SK-N-MC (cell line): ENCODE measurements around the gene POLR2C.

ENCODE experiments used
- DNase-seq: peaks from one replicate; pipeline ENCODE4 v3.0.0-alpha.2; 2011; ENCODE audit warnings: low read depth, low spot score
- H3K27ac ChIP-seq: fragments of 200-600 bp; sonication (generic); 2 replicates; pipeline ENCODE4 v1.5.1; 2016; ENCODE audit warnings: mixed run types
- H3K36me3 ChIP-seq: fragments of 200-600 bp; sonication (generic); 2 replicates; pipeline ENCODE4 v1.6.1; 2017; ENCODE audit warnings: antibody characterized with exemption, low read length, mixed read lengths; ENCODE audit not compliant: insufficient read depth
- H3K4me3 ChIP-seq: fragments of 200-600 bp; sonication (generic); 2 replicates; pipeline ENCODE4 v1.5.1; 2016
- H3K9ac ChIP-seq: fragments of 200-600 bp; sonication (generic); 2 replicates; pipeline ENCODE4 v1.8.0; 2017; ENCODE audit warnings: mixed run types, mixed read lengths; ENCODE audit not compliant: insufficient read length
- H3K9me3 ChIP-seq: fragments of 200-600 bp; sonication (generic); 2 replicates; pipeline ENCODE4 v1.6.1; 2017; ENCODE audit warnings: low read depth, mild to moderate bottlenecking, antibody characterized with exemption, low read length, moderate library complexity, mixed read lengths
- EZH2 ChIP-seq: fragments of 200-600 bp; sonication (generic); IDR thresholded peaks from one replicate; pipeline ENCODE4 v1.6.1; 2017; ENCODE audit warnings: antibody characterized with exemption
- FOXP2 ChIP-seq: optimal IDR thresholded peaks from 2 replicates; pipeline ENCODE3; 2011; ENCODE audit warnings: mild to moderate bottlenecking, moderate library complexity; ENCODE audit not compliant: insufficient read depth; ENCODE audit errors: extremely low read length, control extremely low read depth
- POLR2AphosphoS5 ChIP-seq: IDR thresholded peaks from 2 replicates; pipeline ENCODE4 v1.6.1; 2012; ENCODE audit warnings: mild to moderate bottlenecking, low read depth, low read length, borderline replicate concordance

POLR2C gene

GRCh38 chr16:57481421-57481820 is 18.9 kb downstream of the POLR2C start:
- no peaks in the 10 kb centered on the region for H3K9me3 ChIP-seq
- no peak overlapping the region for H3K4me3 ChIP-seq
- no peak for DNase-seq
- no peak overlapping the region for H3K9ac ChIP-seq
- no peaks in the 10 kb centered on the region for H3K36me3 ChIP-seq
- no peak overlapping the region for H3K27ac ChIP-seq
- TF ChIP-seq EZH2 (no peak), FOXP2 (no peak), POLR2AphosphoS5 (no peak)

GRCh38 chr16:57482845-57483545 is 20.5 kb downstream of the POLR2C start:
- no peaks in the 10 kb centered on the region for H3K9me3 ChIP-seq

GRCh38 chr16:57483725-57484514 is 21.4 kb downstream of the POLR2C start:
- Histone ChIP-seq H3K9me3 (no peaks in the 10 kb centered on the region), H3K27ac (no peak overlapping the region), H3K36me3 (no peaks in the 10 kb centered on the region), H3K4me3 (no peak overlapping the region), H3K9ac (no peak overlapping the region)
- no peak for DNase-seq
- TF ChIP-seq FOXP2 (no peak), POLR2AphosphoS5 (no peak), EZH2 (no peak)

More at GRCh38 chr16:57482845-57483545, 20.5 kb downstream of the POLR2C start:
- DNase-seq: no peak
- H3K9ac ChIP-seq: no peak overlapping the region
- no peak overlapping the region for H3K27ac ChIP-seq
- no peak overlapping the region for H3K4me3 ChIP-seq
- no peaks in the 10 kb centered on the region for H3K36me3 ChIP-seq
- TF ChIP-seq FOXP2 (no peak), POLR2AphosphoS5 (no peak), EZH2 (no peak)

GRCh38 chr16:57484515-57485005 is 22.1 kb downstream of the POLR2C start:
- Histone ChIP-seq H3K9me3 (no peaks in the 10 kb centered on the region), H3K27ac (no peak overlapping the region), H3K4me3 (no peak overlapping the region), H3K36me3 (no peaks in the 10 kb centered on the region), H3K9ac (no peak overlapping the region)
- no peak for DNase-seq
- TF ChIP-seq EZH2 (no peak), POLR2AphosphoS5 (no peak), FOXP2 (no peak)

GRCh38 chr16:57485091-57485915 is 22.8 kb downstream of the POLR2C start:
- Histone ChIP-seq H3K27ac (no peak overlapping the region), H3K9ac (no peak overlapping the region), H3K4me3 (peak overlapping the region; percentile 73), H3K36me3 (no peaks in the 10 kb centered on the region), H3K9me3 (no peaks in the 10 kb centered on the region)
- TF ChIP-seq EZH2: no peak
- no peak for TF ChIP-seq FOXP2
- TF ChIP-seq POLR2AphosphoS5: no peak
- no peak for DNase-seq

GRCh38 chr16:57485916-57486857 is 23.7 kb downstream of the POLR2C start, which contains the start of gene DOK4:
TSS of gene DOK4 (minus strand) at chr16:57486493. CDS start at chr16:57479507, 6,986 bp downstream.
- no peaks in the 10 kb centered on the region for H3K36me3 ChIP-seq
- TF ChIP-seq POLR2AphosphoS5 (no peak), FOXP2 (no peak), EZH2 (no peak)
- H3K4me3 ChIP-seq: peak within 1 kb of the TSS; percentile 73
- no peak within 1 kb of the TSS for H3K27ac ChIP-seq
- DNase-seq: no peak
- H3K9ac ChIP-seq: no peak within 1 kb of the TSS
- H3K9me3 ChIP-seq: no peaks in the 10 kb centered on the region
